ENCODE data around the gene DDX51.

DNA sequence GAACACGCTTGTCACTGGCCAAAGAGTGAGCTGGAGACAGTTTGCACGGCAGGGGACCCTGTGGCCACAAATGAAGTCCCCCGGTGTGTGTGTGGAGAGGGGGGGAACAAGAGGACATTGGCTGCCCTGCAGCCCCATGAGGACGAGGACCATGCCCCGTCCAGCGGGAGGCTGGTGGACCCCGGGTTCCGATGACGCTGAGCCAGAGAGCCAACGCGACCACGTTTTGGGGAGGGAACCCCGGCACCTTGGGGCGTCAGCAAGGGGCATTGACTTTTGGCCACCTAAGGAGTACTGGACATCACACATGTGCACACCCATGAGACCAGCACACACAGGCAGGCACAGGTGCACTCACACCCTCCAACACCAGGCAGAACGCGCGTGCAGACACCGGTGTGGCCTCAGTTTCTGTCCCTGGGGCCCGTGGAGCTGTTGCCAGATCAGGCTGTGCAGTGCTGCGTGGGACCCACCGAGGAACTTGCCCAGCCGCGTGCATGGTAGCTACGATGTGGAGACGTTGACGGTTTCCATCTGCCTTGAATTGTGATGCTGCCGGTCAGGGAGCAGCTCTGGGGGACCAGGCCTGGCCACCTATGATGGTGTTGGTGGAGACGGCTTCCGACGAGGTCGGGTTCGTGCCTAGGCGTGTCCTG is 26.6 kb upstream of the DDX51 start:
- TF ChIP-seq POLR2AphosphoS5 (IDR thresholded peaks at IDR 0.05; ENCODE audit: low read depth, low read length) (no peak), SPI1 (IDR thresholded peaks at IDR 0.05; ENCODE audit: low read depth, low read length) (no peak), TAF1 (IDR thresholded peaks at IDR 0.05; ENCODE audit: low read depth, low read length) (no peak), POLR2A (IDR thresholded peaks at IDR 0.05; ENCODE audit: low read depth, low read length) (no peak)

Data from GM12891 (cell line).